ENCODE results near the gene IRX3.

DNA sequence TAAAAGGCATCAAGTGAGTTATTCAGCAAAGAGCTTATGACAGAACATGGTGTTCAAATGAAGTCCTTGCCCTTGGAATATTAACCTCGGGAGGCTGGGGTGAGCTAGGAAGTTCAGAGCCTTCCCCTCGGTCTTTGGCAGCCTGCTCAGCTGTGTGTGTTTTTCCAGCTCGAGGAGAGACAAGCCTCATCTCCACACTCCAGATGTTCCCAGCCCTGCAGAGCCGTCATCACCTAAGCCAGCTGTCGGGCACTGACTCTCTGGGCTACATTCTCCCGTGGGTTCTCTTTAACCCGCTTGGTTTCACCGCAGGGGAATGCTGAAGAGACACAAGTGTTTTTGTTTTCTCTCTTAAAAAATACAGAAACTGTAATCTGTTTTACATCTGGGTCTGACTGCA, 47.1 kb downstream of the IRX3 start:
- TF ChIP-seq CTCF (IDR thresholded peaks at IDR 0.05) (no peak), POLR2A (IDR thresholded peaks at IDR 0.05) (no peak)

All from heart left ventricle (tissue), 13 donors.